Mesothelial cell of epicardium (in vitro differentiated cells): ENCODE measurements around the gene ZBTB33. TPM values are rescaled to one million over a fixed set of nuclear protein-coding genes. Genes with fewer than 3 reads are reported as not detected.

ENCODE experiments used
- DNase-seq, 2 experiments: peaks; one replicate each; pipeline ENCODE4 v3.0.0; 2021; ENCODE audit warnings: low spot score in 2 of 2; ENCODE audit not compliant: unreplicated experiment in 2 of 2
- H3K27ac Mint-ChIP-seq: 2 replicates; pipeline ENCODE4 v1.8.0; 2021; ENCODE audit warnings: mixed read lengths
- H3K27me3 Mint-ChIP-seq: 2 replicates; pipeline ENCODE4 v1.8.0; 2021; ENCODE audit warnings: low read depth, mixed read lengths
- H3K36me3 Mint-ChIP-seq: 2 replicates; pipeline ENCODE4 v1.8.0; 2021; ENCODE audit warnings: mixed read lengths
- H3K4me1 Mint-ChIP-seq: 2 replicates; pipeline ENCODE4 v1.8.0; 2021; ENCODE audit warnings: mixed read lengths
- H3K4me3 Mint-ChIP-seq: 2 replicates; pipeline ENCODE4 v1.8.0; 2021; ENCODE audit warnings: mild to moderate bottlenecking, moderate library complexity, mixed read lengths
- H3K9me3 Mint-ChIP-seq: 2 replicates; pipeline ENCODE4 v1.8.0; 2021; ENCODE audit warnings: mixed read lengths
- total RNA-seq: library from RNA; stranded (reverse); gene quantifications from 3 replicates; pipeline ENCODE4 v1.2.1, GENCODE V29; 2021
- TF ChIP-seq, protein P1 (sequence below): fragments of 200-600 bp; sonication (generic); IDR thresholded peaks from one replicate; pipeline ENCODE4 v1.5.0; 2021; ENCODE audit warnings: antibody characterized with exemption; ENCODE audit not compliant: unreplicated experiment

ZBTB33 gene, protein sequence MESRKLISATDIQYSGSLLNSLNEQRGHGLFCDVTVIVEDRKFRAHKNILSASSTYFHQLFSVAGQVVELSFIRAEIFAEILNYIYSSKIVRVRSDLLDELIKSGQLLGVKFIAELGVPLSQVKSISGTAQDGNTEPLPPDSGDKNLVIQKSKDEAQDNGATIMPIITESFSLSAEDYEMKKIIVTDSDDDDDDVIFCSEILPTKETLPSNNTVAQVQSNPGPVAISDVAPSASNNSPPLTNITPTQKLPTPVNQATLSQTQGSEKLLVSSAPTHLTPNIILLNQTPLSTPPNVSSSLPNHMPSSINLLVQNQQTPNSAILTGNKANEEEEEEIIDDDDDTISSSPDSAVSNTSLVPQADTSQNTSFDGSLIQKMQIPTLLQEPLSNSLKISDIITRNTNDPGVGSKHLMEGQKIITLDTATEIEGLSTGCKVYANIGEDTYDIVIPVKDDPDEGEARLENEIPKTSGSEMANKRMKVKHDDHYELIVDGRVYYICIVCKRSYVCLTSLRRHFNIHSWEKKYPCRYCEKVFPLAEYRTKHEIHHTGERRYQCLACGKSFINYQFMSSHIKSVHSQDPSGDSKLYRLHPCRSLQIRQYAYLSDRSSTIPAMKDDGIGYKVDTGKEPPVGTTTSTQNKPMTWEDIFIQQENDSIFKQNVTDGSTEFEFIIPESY
- total RNA-seq, result 20.3 to 21.5 TPM (median 20.6 TPM) in 3 replicates

DNA sequence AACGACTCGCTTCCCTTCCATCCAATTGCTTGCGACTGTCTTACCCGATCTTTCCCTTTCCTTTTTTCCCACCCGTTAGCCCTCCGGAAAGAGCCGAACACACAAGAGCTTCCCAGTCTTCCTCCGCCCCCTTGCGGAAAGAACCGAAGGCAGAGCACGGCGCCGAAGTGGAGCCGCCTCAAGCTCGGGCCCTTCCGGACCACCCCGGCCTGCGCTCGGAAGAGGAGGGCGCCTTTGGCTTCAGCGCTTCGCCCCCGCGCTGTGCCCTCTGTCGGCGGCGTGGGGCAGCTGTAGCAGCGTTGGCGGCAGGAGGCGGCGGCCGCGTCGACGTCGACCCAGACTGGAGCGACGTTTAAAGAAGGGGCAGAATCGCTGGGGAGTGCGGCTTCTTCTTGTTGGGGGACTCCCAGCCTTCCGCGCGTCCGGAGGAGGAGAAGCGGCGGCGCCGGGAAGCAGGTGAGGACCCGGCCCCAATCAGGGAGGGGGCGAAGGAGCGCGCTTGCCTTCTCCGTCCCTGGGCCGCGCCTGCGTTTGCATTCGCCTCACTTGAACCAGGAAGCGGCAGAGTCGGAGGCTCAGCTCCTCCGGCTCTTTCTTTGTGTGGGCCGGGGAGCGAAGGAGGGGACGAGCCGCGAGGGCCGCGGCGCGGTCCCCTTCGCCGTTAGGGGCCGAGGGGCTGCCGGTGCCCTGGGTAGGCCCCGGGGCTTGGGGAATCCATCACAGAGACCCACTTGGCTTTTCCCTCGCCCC lies at the start of gene ZBTB33:
ZBTB33 (plus strand) TSS at position 291 of the 750 bp plus-strand sequence. CDS start 2,604 bp downstream, outside the sequence.
- peak; percentile 79 to 86 for DNase-seq
- peaks cover 5% of the 10 kb centered on the region for H3K4me1 Mint-ChIP-seq
- peaks cover 10% of the 10 kb centered on the region for H3K36me3 Mint-ChIP-seq
- TF ChIP-seq, protein P1, sequence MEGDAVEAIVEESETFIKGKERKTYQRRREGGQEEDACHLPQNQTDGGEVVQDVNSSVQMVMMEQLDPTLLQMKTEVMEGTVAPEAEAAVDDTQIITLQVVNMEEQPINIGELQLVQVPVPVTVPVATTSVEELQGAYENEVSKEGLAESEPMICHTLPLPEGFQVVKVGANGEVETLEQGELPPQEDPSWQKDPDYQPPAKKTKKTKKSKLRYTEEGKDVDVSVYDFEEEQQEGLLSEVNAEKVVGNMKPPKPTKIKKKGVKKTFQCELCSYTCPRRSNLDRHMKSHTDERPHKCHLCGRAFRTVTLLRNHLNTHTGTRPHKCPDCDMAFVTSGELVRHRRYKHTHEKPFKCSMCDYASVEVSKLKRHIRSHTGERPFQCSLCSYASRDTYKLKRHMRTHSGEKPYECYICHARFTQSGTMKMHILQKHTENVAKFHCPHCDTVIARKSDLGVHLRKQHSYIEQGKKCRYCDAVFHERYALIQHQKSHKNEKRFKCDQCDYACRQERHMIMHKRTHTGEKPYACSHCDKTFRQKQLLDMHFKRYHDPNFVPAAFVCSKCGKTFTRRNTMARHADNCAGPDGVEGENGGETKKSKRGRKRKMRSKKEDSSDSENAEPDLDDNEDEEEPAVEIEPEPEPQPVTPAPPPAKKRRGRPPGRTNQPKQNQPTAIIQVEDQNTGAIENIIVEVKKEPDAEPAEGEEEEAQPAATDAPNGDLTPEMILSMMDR, result peak; percentile 56
- H3K9me3 Mint-ChIP-seq, result peaks cover 21% of the 10 kb centered on the region
- H3K27ac Mint-ChIP-seq, result peak within 1 kb of the TSS; percentile 99
- peaks cover 18% of the 10 kb centered on the region for H3K27me3 Mint-ChIP-seq
- peak within 1 kb of the TSS; percentile 90 for H3K4me3 Mint-ChIP-seq

DNA sequence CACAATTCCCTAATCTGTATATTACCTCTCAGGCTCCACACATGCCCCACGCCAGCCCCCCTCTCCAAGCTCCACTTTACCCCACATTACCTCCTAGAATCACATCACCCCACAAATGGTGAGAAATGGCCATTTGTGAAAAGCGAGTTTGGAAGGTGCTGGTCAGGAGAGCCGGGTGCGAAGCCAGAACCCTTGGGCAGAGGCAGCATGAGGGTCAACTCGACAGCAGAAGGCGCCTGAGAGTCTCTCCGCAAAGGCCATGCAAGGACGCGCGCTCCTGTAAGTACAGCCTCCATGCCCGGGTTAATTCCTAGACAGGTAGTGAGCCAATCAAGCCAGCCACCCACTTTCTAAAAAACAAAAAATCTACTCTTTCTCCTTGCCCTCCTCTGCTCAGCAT lies 49.8 kb upstream of the ZBTB33 start:
- Mint-ChIP-seq H3K4me1 (no peaks in the 10 kb centered on the region), H3K27me3 (no peaks in the 10 kb centered on the region), H3K27ac (no peak overlapping the region), H3K36me3 (no peaks in the 10 kb centered on the region), H3K4me3 (no peak overlapping the region), H3K9me3 (peaks cover 23% of the 10 kb centered on the region)
- no peak for DNase-seq
- TF ChIP-seq, protein P1, result no peak

DNA sequence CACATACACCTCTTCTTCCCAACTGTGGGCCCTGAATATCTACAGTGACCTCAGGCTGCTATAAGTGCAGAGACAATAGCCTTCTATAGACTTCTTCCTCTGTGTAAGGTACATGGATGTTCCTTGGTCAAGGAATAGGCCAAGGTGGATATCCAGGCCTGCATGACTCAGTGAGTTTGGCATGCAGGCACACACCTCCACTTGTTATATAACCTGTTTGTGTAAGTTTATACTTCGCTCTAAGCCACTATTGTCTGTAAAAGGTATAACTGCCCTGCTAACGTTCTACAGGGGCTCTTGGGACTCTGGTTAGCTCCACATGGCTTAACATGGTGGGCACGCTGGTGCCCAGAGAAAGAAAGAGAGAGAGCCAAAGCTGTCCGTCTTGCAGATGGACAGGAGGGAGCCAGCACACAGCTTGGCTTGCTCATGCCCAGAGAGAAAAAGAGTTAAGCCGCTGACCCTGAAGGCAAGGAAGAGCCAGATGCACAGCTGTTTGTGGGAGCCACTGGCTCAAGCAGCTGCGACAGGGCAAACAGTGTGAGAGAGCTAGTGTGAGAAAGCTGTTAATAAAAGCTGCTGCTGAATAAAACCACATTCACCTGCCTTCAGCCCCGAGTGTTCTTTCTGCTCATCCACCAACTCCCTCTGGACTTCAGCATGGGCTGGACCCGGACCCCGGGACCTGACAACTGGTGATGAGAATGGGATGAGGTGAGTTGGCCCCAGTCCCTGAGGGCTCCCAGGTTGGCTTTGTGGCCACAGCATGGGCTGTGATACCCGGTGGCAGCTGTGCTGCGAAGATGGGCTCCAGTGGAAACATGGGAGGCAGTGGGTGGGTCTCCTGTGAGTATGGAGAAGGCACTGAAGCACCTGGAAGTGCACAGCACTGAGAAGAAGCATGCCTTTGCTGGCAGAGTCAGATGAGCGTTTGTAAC lies 44.5 kb upstream of the ZBTB33 start:
- H3K36me3 Mint-ChIP-seq, result no peaks in the 10 kb centered on the region
- TF ChIP-seq, protein P1, result no peak
- H3K4me1 Mint-ChIP-seq, result no peaks in the 10 kb centered on the region
- H3K4me3 Mint-ChIP-seq, result no peak overlapping the region
- H3K9me3 Mint-ChIP-seq, result peaks cover 16% of the 10 kb centered on the region
- no peaks in the 10 kb centered on the region for H3K27me3 Mint-ChIP-seq
- no peak overlapping the region for H3K27ac Mint-ChIP-seq
- DNase-seq, result no peak

DNA sequence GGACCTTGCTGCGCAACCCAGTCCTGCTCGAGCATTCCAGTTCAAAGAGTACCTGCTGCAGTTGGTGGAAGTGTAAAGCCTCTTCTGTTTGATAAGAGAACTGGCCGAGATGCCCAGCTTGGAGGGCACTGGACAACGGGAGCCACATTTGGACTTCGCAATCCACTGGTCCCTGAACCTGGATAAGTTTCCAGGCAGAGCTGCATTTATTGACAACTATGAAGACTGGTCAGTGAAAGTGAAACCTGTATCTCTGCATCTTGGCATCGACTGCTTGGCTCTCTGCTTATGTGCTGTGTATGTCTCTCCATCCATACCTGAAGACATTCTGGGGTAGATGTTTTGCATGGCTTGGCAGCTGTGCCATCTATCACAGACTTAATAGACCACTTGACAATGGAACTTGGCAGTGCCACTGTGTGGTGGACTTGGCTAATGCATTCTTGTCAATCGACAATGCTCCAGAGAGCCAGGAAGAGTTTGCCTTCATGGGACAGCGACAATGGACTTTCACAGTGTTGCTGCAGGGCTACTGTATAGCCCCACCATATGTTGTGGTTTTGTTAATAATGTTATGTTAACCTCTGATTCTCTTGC lies 43.5 kb upstream of the ZBTB33 start:
- Mint-ChIP-seq H3K27me3 (no peaks in the 10 kb centered on the region), H3K4me3 (no peak overlapping the region), H3K4me1 (no peaks in the 10 kb centered on the region), H3K9me3 (peaks cover 12% of the 10 kb centered on the region), H3K36me3 (no peaks in the 10 kb centered on the region), H3K27ac (no peak overlapping the region)
- DNase-seq, result no peak
- TF ChIP-seq, protein P1, result no peak
